Breast epithelium (tissue), 4 donors: ENCODE data around the gene VAC14. TPM values are rescaled to one million over a fixed set of nuclear protein-coding genes. Genes with fewer than 3 reads are reported as not detected.

ENCODE experiments used
- DNase-seq, 2 donors: peaks; one replicate each; pipeline ENCODE4 v3.0.0-alpha.2; 2019; ENCODE audit warnings: low spot score in 2 of 2
- H3K27ac ChIP-seq, 2 donors: fragments of 200-600 bp; sonication (generic) in 1 of 2; one replicate each; pipeline ENCODE4 v1.5.1; 2016 to 2019; ENCODE audit warnings: mild to moderate bottlenecking in 1 of 2
- H3K27me3 ChIP-seq, 2 donors: fragments of 200-600 bp; sonication (generic) in 1 of 2; one replicate each; pipeline versions ENCODE4 v1.5.1 to v1.6.0; 2017 to 2019; ENCODE audit warnings: control low read depth in 1 of 2, mild to moderate bottlenecking in 1 of 2
- H3K36me3 ChIP-seq: fragments of 200-600 bp; one replicate; pipeline ENCODE4 v1.5.1; 2019
- H3K4me1 ChIP-seq, 2 donors: fragments of 200-600 bp; sonication (generic); one replicate each; pipeline ENCODE4 v1.5.1; 2016 to 2019; ENCODE audit warnings: control low read depth in 1 of 2
- H3K4me3 ChIP-seq, 3 donors: fragments of 200-600 bp; sonication (generic); 1 replicate in 2 of 3; 2 replicates in 1 of 3; pipeline ENCODE4 v1.5.1; 2016 to 2019; ENCODE audit warnings: mild to moderate bottlenecking in 3 of 3, moderate library complexity in 2 of 3
- H3K9me3 ChIP-seq, 2 donors: fragments of 200-600 bp; sonication (generic) in 1 of 2; one replicate each; pipeline ENCODE4 v1.5.1; 2016 to 2019; ENCODE audit warnings: control low read depth in 1 of 2
- CTCF ChIP-seq, 3 donors: fragments of 450-650 bp; IDR thresholded peaks; one replicate each; pipeline ENCODE4 v1.5.1; 2016 to 2017; ENCODE audit warnings: antibody characterized with exemption in 3 of 3, mild to moderate bottlenecking in 3 of 3, moderate library complexity in 3 of 3
- POLR2A ChIP-seq: fragments of 450-650 bp; IDR thresholded peaks from one replicate; pipeline ENCODE4 v1.6.1; 2016; ENCODE audit warnings: antibody characterized with exemption, mild to moderate bottlenecking, moderate library complexity
- POLR2AphosphoS5 ChIP-seq, 3 donors: sonication (generic); formaldehyde crosslinking; IDR thresholded peaks; one replicate each; pipeline ENCODE4 v1.6.1; 2017; ENCODE audit warnings: antibody characterized with exemption in 3 of 3
- intact Hi-C: fragments of 100-400 bp; cut with DNase I; formaldehyde crosslinking; loops from one replicate; pipeline ENCODE4 v1.15.1; 2023; ENCODE audit warnings: low total_unique reads
- total RNA-seq, 3 donors: library from RNA; depleted of rRNA; stranded (reverse); fragments of >200 nt; gene quantifications; one replicate each; pipeline ENCODE4 v1.1.0, GENCODE V29; 2016

VAC14 gene
- total RNA-seq, 3 donors from 2014 or later, result 26.7 to 29.4 (median 28.5) TPM

GRCh38 chr16:70720425-70721201 is 80.3 kb downstream of the VAC14 start:
- no peaks in the 10 kb centered on the region for H3K27me3 ChIP-seq

GRCh38 chr16:70717065-70717464 is 83.9 kb downstream of the VAC14 start:
- Histone ChIP-seq H3K4me3 (no peak overlapping the region), H3K4me1 (peaks cover 13 to 24% of the 10 kb centered on the region in 2 donors), H3K27ac (peak overlapping the region in 1 of 2 donors; percentile 96), H3K9me3 (no peaks in the 10 kb centered on the region), H3K36me3 (no peaks in the 10 kb centered on the region), H3K27me3 (no peaks in the 10 kb centered on the region)
- no peak for TF ChIP-seq POLR2A
- TF ChIP-seq POLR2AphosphoS5 (IDR thresholded peaks at IDR 0.05), result no peak
- TF ChIP-seq CTCF (IDR thresholded peaks at IDR 0.05), result no peak
- intact Hi-C loops, result no loop called here
- no peak for DNase-seq

More at GRCh38 chr16:70720425-70721201, 80.3 kb downstream of the VAC14 start:
- TF ChIP-seq POLR2A, result no peak
- TF ChIP-seq POLR2AphosphoS5 (IDR thresholded peaks at IDR 0.05), result no peak
- no peak for TF ChIP-seq CTCF (IDR thresholded peaks at IDR 0.05)
- Histone ChIP-seq H3K4me1 (peaks cover 9 to 18% of the 10 kb centered on the region in 2 donors), H3K27ac (no peak overlapping the region), H3K9me3 (no peaks in the 10 kb centered on the region), H3K36me3 (no peaks in the 10 kb centered on the region), H3K4me3 (no peak overlapping the region)
- intact Hi-C loops, result no loop called here
- no peak for DNase-seq

GRCh38 chr16:70715860-70716357 is 85.0 kb downstream of the VAC14 start:
- Histone ChIP-seq H3K4me3 (peak overlapping the region in 1 of 3 donors; percentile 7), H3K27ac (peak overlapping the region; percentile 88 to 96), H3K9me3 (no peaks in the 10 kb centered on the region), H3K4me1 (peaks cover 13 to 24% of the 10 kb centered on the region in 2 donors), H3K27me3 (no peaks in the 10 kb centered on the region), H3K36me3 (no peaks in the 10 kb centered on the region)
- TF ChIP-seq POLR2A (no peak), CTCF (IDR thresholded peaks at IDR 0.05) (no peak), POLR2AphosphoS5 (IDR thresholded peaks at IDR 0.05) (no peak)
- DNase-seq, result peak in 1 of 2 donors; percentile 55
- intact Hi-C loops, result no loop called here

GRCh38 chr16:70715055-70715858 is 85.7 kb downstream of the VAC14 start:
- peak overlapping the region in 2 of 3 donors; percentile 7 to 24 for H3K4me3 ChIP-seq
- no peaks in the 10 kb centered on the region for H3K9me3 ChIP-seq
- TF ChIP-seq CTCF (IDR thresholded peaks at IDR 0.05) (peak in 1 of 3 donors; percentile 34), POLR2A (no peak), POLR2AphosphoS5 (IDR thresholded peaks at IDR 0.05) (peak in 1 of 3 donors; percentile 45)
- H3K27ac ChIP-seq, result peak overlapping the region; percentile 88 to 96
- H3K4me1 ChIP-seq, result peaks cover 13 to 24% of the 10 kb centered on the region in 2 donors
- no peaks in the 10 kb centered on the region for H3K27me3 ChIP-seq
- intact Hi-C loops, result no loop called here
- DNase-seq, result peak; percentile 84 to 91
- H3K36me3 ChIP-seq, result no peaks in the 10 kb centered on the region
